DND-41 (cell line): ENCODE measurements around the gene C6orf89.

Experiments used
- ATAC-seq: fragments of 200-7000 bp; cut with Tn5 transposase; 3 replicates; pipeline ENCODE4 v1.9.1; 2021; ENCODE audit warnings: low read depth; ENCODE audit not compliant: insufficient read depth
- DNase-seq: peaks from one replicate; pipeline ENCODE4 v3.0.0-alpha.2; 2020
- H2AFZ ChIP-seq: 2 replicates; pipeline ENCODE4 v1.6.0; 2012; ENCODE audit warnings: low read depth, low read length
- H3K27ac ChIP-seq: 2 replicates; pipeline ENCODE4 v1.5.1; 2012; ENCODE audit warnings: low read length, inconsistent platforms
- H3K27me3 ChIP-seq: fragments of 200-600 bp; sonication (generic); 2 replicates; pipeline ENCODE4 v1.6.0; 2012; ENCODE audit warnings: low read length, mild to moderate bottlenecking, inconsistent platforms; ENCODE audit not compliant: insufficient read depth, poor library complexity
- H3K36me3 ChIP-seq: 2 replicates; pipeline ENCODE4 v1.5.1; 2012; ENCODE audit warnings: low read length, inconsistent platforms; ENCODE audit not compliant: insufficient read depth
- H3K4me1 ChIP-seq: 2 replicates; pipeline ENCODE4 v1.5.1; 2012; ENCODE audit warnings: mild to moderate bottlenecking, low read length; ENCODE audit not compliant: insufficient read depth
- H3K4me2 ChIP-seq: 2 replicates; pipeline ENCODE4 v1.6.0; 2012; ENCODE audit warnings: mild to moderate bottlenecking, moderate library complexity, low read length, inconsistent platforms; ENCODE audit not compliant: insufficient read depth
- H3K4me3 ChIP-seq, 2 experiments: fragments of 200-600 bp in 1 of 2; shearing (Covaris generic) in 1 of 2; 2 replicates each; pipeline ENCODE4 v1.5.1; 2012 to 2016; ENCODE audit warnings: inconsistent platforms in 2 of 2, low read length in 2 of 2, mild to moderate bottlenecking in 2 of 2, low read depth in 1 of 2, moderate library complexity in 1 of 2
- H3K79me2 ChIP-seq: 2 replicates; pipeline ENCODE4 v1.6.0; 2012; ENCODE audit warnings: low read length, inconsistent platforms; ENCODE audit not compliant: insufficient read depth
- H3K9ac ChIP-seq: 2 replicates; pipeline ENCODE4 v1.6.0; 2012; ENCODE audit warnings: low read depth, mild to moderate bottlenecking, inconsistent platforms, low read length, moderate library complexity
- H3K9me3 ChIP-seq: 2 replicates; pipeline ENCODE4 v1.5.1; 2012; ENCODE audit warnings: low read length, moderate library complexity, mild to moderate bottlenecking, inconsistent platforms; ENCODE audit not compliant: insufficient read depth, severe bottlenecking
- H4K20me1 ChIP-seq: 2 replicates; pipeline ENCODE4 v1.6.0; 2012; ENCODE audit warnings: low read length; ENCODE audit not compliant: insufficient read depth
- EZH2 ChIP-seq: IDR thresholded peaks from 3 replicates; pipeline ENCODE4 v1.6.1; 2012; ENCODE audit warnings: borderline replicate concordance, low read depth, mild to moderate bottlenecking, moderate library complexity, low read length, inconsistent platforms; ENCODE audit not compliant: severe bottlenecking
- TF ChIP-seq, protein P1 (sequence below): IDR thresholded peaks from 2 replicates; pipeline ENCODE4 v1.5.1; 2012; ENCODE audit warnings: borderline replicate concordance, low read length, moderate library complexity, mild to moderate bottlenecking; ENCODE audit not compliant: poor library complexity, severe bottlenecking; ENCODE audit errors: extremely low read depth

C6orf89 gene, protein sequence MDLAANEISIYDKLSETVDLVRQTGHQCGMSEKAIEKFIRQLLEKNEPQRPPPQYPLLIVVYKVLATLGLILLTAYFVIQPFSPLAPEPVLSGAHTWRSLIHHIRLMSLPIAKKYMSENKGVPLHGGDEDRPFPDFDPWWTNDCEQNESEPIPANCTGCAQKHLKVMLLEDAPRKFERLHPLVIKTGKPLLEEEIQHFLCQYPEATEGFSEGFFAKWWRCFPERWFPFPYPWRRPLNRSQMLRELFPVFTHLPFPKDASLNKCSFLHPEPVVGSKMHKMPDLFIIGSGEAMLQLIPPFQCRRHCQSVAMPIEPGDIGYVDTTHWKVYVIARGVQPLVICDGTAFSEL

GRCh38 chr6:36885461-36886401 lies at the start of gene C6orf89:
Gene C6orf89 (plus strand): TSS chr6:36885952. CDS start chr6:36899445, 13,493 bp downstream.
- Histone ChIP-seq H3K4me3 (peak within 1 kb of the TSS; percentile 73 to 79), H3K9me3 (peaks cover 3% of the 10 kb centered on the region), H3K79me2 (peaks cover 48% of the 10 kb centered on the region), H3K27me3 (no peaks in the 10 kb centered on the region), H3K27ac (peak within 1 kb of the TSS; percentile 97), H3K4me1 (peaks cover 41% of the 10 kb centered on the region), H3K4me2 (peak within 1 kb of the TSS; percentile 67), H4K20me1 (no peaks in the 10 kb centered on the region), H3K9ac (peak within 1 kb of the TSS; percentile 75), H3K36me3 (no peaks in the 10 kb centered on the region), H2AFZ (peak within 1 kb of the TSS; percentile 99)
- DNase-seq, result peak; percentile 99
- peak; percentile 96 for ATAC-seq
- TF ChIP-seq, protein P1, sequence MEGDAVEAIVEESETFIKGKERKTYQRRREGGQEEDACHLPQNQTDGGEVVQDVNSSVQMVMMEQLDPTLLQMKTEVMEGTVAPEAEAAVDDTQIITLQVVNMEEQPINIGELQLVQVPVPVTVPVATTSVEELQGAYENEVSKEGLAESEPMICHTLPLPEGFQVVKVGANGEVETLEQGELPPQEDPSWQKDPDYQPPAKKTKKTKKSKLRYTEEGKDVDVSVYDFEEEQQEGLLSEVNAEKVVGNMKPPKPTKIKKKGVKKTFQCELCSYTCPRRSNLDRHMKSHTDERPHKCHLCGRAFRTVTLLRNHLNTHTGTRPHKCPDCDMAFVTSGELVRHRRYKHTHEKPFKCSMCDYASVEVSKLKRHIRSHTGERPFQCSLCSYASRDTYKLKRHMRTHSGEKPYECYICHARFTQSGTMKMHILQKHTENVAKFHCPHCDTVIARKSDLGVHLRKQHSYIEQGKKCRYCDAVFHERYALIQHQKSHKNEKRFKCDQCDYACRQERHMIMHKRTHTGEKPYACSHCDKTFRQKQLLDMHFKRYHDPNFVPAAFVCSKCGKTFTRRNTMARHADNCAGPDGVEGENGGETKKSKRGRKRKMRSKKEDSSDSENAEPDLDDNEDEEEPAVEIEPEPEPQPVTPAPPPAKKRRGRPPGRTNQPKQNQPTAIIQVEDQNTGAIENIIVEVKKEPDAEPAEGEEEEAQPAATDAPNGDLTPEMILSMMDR, result peak; percentile 91
- TF ChIP-seq EZH2, result no peak

DNA sequence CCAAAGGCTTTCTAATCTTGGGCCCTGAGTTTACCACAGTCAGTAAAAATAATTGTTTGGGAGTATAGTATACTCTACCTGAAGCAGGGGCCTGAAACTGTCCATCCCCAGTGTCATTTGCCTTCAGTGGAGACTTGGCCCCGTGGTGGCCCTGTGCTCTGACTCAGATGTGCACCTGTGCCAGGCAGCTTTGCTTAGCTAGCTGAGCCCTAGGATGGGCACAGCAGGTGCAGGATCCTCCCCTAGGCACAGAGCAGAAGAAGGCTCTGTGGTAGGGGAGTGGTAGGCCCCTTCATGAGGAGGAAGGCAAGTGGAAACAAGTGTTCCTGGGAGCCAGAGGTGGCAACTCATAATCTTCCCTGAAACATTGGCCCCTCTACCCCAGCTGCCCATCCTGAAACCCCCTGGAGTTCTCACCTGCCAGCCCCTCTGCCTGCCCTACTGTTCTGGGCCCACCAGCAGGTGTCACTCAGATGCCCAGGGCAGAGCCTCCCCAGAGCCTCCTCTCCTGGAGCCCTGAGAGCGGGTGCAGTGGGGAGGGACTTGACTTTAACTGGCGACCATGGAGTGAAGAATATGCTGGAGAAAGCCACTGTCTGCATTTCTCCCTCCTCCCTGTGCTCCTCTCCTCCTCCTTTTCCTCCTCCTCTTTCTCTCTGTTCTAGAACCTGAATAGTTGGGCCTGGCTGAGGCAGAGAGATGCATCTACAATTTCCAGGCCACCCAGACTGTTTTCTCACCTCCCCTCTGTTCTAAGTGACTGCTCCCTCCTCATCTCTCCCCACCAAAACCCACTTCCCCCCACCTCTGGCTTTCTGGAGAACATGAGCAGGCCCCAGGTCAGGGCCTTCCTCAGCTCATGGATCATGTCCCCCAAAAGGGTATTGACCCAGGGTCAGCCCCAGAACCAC lies 49.4 kb upstream of the C6orf89 start:
- Histone ChIP-seq H3K4me2 (no peak overlapping the region), H3K4me3 (no peak overlapping the region), H3K9ac (no peak overlapping the region), H4K20me1 (peaks cover 4% of the 10 kb centered on the region; the same call in 1 of the 2 replicates), H2AFZ (no peak overlapping the region), H3K4me1 (peaks cover 12% of the 10 kb centered on the region), H3K27me3 (peaks cover 6% of the 10 kb centered on the region), H3K36me3 (no peaks in the 10 kb centered on the region), H3K79me2 (no peaks in the 10 kb centered on the region), H3K9me3 (no peaks in the 10 kb centered on the region), H3K27ac (no peak overlapping the region)
- ATAC-seq, result 0 out of 3 replicates have a peak, but pooled peaks have one; percentile 4
- TF ChIP-seq, protein P1, result peak; percentile 39
- no peak for TF ChIP-seq EZH2
- DNase-seq, result no peak

DNA sequence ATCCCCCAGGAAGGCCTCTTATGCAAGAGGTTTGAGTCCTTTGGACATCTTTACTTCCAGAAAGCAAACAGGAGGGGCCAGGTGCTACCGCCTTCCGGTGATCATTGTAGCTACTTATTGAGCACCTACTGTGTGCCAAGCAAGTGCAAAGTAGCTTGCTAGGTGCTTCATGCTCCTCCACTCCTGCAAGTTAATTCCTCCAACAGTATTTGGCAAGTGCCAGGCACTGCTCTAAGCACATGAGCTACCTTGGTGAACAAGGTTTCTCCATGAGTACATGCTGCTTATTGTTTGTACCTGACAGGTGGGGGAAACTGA lies 48.8 kb upstream of the C6orf89 start:
- no peak overlapping the region for H3K9ac ChIP-seq
- H4K20me1 ChIP-seq, result peaks cover 4% of the 10 kb centered on the region; the same call in 1 of the 2 replicates
- no peaks in the 10 kb centered on the region for H3K36me3 ChIP-seq
- DNase-seq, result no peak
- no peak overlapping the region for H3K27ac ChIP-seq
- H3K27me3 ChIP-seq, result peaks cover 6% of the 10 kb centered on the region
- H3K4me3 ChIP-seq, result no peak overlapping the region
- no peak for ATAC-seq
- no peak for TF ChIP-seq EZH2
- TF ChIP-seq, protein P1, result no peak
- H3K4me1 ChIP-seq, result peaks cover 12% of the 10 kb centered on the region
- no peaks in the 10 kb centered on the region for H3K79me2 ChIP-seq
- no peaks in the 10 kb centered on the region for H3K9me3 ChIP-seq
- H3K4me2 ChIP-seq, result no peak overlapping the region
- no peak overlapping the region for H2AFZ ChIP-seq
